ENCODE results near the gene SMAD5.

SMAD5 gene

GRCh38 chr5:136199408-136199807 lies 66.8 kb downstream of the SMAD5 start:
- no peak for DNase-seq

DNA sequence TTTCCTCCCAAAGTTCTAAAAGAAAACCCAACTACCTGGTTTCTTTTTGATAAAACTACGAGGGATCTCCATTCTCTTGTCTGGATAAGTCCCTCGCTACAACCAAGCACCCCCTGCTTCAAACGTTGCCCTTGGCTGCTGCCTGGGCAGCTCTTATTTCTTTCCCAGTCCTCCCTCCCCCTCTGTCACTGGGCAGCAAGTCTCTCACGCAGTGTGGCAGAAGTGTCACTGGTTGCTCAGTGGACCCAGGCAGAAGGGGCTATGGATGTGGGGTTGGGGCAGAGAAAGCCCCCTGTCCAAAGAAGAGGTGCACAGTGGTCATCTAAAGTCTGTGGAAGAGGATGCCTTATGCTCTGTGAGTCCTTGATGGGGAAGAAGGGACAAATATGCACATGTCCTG lies 67.5 kb downstream of the SMAD5 start:
- no peak for DNase-seq

GRCh38 chr5:136200761-136201160 lies 68.1 kb downstream of the SMAD5 start:
- no peak for DNase-seq

GRCh38 chr5:136201870-136202269 lies 69.2 kb downstream of the SMAD5 start:
- no peak for DNase-seq

GRCh38 chr5:136202469-136203205 lies 70.0 kb downstream of the SMAD5 start:
- DNase-seq, result no peak

DNA sequence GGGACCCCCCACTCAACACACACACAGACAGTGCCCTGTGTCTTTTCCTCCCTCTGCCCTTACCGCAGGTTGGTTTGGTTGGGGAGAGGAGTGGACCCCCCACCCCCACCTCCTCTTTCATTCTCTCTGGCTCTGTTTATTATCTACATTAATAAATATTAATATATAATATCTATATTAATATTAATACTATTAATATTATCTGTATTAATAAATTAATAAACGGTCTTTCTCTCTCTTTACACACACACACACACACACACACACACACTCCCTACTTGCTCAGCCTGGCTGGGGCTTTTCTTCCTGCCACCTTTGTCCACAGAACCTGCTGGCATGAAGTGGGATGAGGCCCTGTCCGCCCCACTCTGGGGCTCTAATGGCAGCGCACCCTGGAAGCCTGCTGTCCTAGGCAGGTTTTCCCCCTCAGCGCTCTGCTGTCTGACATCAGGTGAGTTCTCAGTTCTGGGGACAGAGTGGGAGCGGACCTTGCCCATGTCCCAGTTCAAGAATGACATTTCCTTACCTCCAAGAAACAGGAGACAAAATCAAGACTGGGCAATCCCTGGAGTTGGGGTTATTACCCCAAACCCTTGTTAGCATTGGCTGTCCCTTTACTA lies 70.8 kb downstream of the SMAD5 start:
- no peak for DNase-seq

GRCh38 chr5:136205061-136205702 lies 72.5 kb downstream of the SMAD5 start:
- DNase-seq, result no peak

DNA sequence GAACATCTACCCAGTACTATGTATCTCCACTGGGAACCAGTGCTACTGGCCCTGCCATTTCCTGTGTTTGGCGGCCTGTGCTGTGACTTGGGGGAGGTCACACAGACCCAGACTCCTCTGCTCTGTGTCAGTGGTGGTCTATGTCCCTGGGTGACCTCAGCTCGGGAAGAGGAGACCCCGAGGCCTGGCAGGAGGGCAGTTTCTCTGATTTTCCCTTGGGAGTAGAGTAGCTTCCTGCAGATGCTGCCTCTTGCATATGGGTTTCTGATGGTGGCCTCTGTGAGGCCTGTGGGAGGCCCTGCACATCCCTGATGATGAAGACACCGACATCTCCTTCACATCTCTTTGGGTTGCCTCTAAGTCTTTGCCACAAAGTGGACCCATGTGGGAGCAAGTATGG lies 73.3 kb downstream of the SMAD5 start:
- DNase-seq, result no peak

GRCh38 chr5:136206361-136206760 lies 73.7 kb downstream of the SMAD5 start:
- no peak for DNase-seq

- DNase-seq, result no peak
Measured at GRCh38 chr5:136207631-136208030, 75.0 kb downstream of the SMAD5 start.

GRCh38 chr5:136208916-136209315 lies 76.3 kb downstream of the SMAD5 start:
- DNase-seq, result no peak

- no peak for DNase-seq
Measured at GRCh38 chr5:136209346-136209910, 76.8 kb downstream of the SMAD5 start.

DNA sequence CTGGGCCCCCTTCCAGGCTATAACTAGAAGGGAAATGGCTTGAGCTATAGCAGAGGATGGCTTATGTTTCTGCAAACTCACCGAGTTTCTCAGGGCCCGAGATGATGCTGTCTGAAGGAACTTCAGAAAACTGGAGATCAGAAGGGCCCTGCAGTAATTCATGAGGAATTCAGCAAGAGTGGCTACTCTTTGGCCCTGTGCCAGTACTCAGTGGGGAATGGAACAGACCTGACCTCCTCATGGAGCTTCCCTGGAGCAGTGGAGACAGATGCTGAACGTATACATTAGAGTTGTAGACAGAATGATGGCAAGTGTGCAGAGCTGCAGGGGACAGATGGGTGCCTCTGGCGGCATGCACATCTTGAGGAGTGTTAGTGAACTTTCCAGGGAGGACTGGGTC lies 77.6 kb downstream of the SMAD5 start:
- no peak for DNase-seq

GRCh38 chr5:136211282-136212040 lies 78.8 kb downstream of the SMAD5 start:
- DNase-seq, result no peak

DNA sequence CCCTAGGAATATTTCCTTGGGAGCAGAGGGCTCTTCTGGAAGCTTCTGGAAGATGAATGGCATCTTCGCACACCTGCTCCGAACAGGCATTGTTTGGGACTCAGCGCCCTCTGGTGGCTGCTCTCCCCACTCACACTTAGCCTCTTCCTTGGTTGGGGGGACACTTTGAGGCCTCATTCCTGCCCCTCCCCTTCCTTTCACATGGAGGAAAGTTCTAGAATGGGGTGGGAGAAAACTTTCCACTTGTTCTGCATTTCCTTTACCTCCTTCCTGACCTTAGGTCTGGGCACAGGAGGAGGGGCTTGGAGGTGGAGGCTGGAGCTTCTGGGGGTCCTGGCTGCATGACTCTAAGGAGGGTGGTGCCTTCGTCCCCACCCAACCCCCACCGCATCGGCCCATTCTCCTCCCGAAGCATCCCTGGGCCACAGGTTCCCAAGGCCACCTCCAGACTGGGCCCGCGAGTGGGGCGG lies 79.6 kb downstream of the SMAD5 start:
- DNase-seq, result peak; percentile 34

DNA sequence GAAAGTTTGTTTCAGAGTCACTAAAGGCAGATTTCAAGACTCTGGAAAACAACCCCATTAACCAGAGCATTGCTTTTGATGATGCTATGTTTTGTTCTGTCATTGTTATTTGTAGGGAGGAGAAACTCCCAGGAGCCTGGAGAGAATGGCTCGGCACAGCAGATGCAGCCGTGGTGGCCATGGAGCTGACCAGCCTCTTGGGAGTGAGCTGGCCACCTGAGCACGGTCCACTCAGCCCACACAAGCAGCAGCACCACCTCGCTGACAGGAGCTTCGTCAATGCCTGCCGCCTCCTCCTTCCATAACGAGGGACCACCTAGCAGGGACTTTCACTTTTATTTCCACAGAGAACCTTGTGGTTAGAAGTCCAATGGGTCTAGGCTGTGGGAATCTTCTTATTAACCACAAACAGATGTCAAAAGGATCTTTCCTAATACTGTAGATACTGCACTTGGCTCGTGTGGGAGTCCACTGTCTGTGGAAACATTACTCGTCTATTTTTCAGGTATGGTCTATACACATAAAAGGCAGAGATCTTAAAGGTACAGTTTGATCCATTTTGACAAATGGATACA lies 81.4 kb downstream of the SMAD5 start:
- DNase-seq, result no peak

DNA sequence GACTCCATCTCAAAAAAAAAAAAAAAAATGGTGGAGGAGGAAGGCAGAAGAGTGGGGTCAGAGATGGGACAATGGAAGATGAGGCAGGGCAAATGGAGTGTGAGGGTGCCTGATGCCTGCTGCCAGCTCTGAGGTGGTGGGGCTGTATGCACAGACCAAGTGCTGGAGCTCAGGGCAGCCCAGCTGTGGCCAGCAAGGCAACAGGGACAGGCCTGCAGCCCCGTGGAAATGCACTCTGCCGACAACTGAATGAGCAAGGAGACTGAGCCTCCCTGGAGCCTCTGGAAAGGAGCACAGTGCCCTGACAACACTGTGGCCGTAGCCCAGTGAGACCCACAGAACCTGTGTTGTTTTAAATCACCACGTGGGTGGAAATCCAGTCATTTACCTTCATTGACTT lies 83.2 kb downstream of the SMAD5 start:
- no peak for DNase-seq

DNA sequence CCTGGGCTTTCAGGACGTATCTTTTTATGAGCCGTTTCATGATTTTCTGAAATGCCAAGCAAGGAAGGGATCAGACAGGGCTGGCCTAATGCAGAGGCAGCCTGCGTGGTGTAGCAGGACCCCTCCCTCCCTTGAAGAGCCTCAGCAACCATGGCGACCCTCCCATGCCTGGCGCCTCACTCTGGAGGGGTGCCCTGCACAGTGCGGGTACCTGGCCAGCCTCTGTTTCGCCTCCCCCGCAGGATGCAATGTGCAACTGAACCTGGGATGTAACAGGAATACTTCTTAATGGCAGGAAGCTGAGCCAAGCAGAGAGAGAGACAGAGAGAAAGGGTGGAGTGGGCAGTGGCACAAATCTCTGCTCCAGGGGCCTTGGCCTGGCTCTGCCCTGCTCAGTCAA lies 83.6 kb downstream of the SMAD5 start:
- no peak for DNase-seq

- no peak for DNase-seq
Measured at GRCh38 chr5:136221340-136221739, 88.7 kb downstream of the SMAD5 start.

DNA sequence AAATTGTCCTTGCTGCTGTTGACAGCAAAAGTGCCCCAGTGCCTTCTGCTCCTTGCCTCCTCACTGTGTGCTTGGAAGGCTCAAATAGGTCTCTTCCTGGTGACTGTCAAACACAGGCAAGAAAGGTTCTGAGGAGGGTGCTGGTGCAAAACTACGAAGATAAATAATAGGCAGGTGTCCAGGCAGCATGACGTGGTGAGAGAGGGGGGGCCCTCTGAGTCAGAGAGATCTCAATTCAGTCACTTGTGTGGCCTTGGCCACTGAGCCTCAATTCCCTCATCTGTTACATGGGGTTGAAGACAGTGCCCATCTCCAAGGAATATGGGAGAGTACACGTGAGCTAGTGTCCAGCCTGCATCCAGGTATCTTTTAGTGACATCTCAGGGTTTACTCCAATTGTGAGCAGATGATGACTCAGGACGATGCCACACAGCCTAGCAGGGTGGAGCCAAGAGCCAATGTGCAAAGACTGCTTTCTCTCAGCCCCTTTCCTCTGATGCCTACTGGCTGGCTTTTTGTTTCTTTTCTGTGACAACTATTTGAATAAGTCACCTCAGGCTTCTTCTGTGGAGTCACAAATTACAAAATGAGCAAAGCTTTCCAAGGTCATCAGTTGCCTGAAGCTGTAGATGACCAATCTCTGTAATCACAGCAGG lies 90.1 kb downstream of the SMAD5 start:
- DNase-seq, result no peak

GRCh38 chr5:136225796-136226195 lies 93.2 kb downstream of the SMAD5 start:
- DNase-seq, result no peak

GRCh38 chr5:136226401-136226800 lies 93.8 kb downstream of the SMAD5 start:
- no peak for DNase-seq
